Amniotic epithelial cell (primary cell): Measurements from ENCODE around the gene GLIS1.

Experiments used
- DNase-seq: peaks from one replicate; pipeline ENCODE4 v3.0.0-alpha.2; 2010; ENCODE audit warnings: low read depth

GLIS1 gene

GRCh38 chr1:53508991-53509666 is 229.8 kb downstream of the GLIS1 start:
- peak; percentile 84 for DNase-seq

GRCh38 chr1:53508056-53508990 is 230.6 kb downstream of the GLIS1 start:
- DNase-seq = no peak

GRCh38 chr1:53507116-53507820 is 231.7 kb downstream of the GLIS1 start:
- no peak for DNase-seq

GRCh38 chr1:53506355-53507050 is 232.5 kb downstream of the GLIS1 start:
- no peak for DNase-seq

GRCh38 chr1:53505891-53506290 is 233.1 kb downstream of the GLIS1 start:
- DNase-seq = no peak

- no peak for DNase-seq
Measured at GRCh38 chr1:53505401-53505800, 233.6 kb downstream of the GLIS1 start.

- DNase-seq = no peak
Measured at GRCh38 chr1:53504901-53505300, 234.1 kb downstream of the GLIS1 start.

- no peak for DNase-seq
Measured at GRCh38 chr1:53503433-53504217, 235.3 kb downstream of the GLIS1 start.

- no peak for DNase-seq
Measured at GRCh38 chr1:53502641-53503432, 236.1 kb downstream of the GLIS1 start.

- DNase-seq = no peak
Measured at GRCh38 chr1:53501065-53502005, 237.6 kb downstream of the GLIS1 start.

- peak; percentile 32 for DNase-seq
Measured at GRCh38 chr1:53500204-53501064, 238.5 kb downstream of the GLIS1 start.

- no peak for DNase-seq
Measured at GRCh38 chr1:53499257-53500203, 239.4 kb downstream of the GLIS1 start.

GRCh38 chr1:53498555-53499131 is 240.3 kb downstream of the GLIS1 start:
- peak; percentile 67 for DNase-seq

- DNase-seq = peak; percentile 22
Measured at GRCh38 chr1:53495633-53496345, 243.2 kb downstream of the GLIS1 start.

GRCh38 chr1:53490351-53490750 is 248.6 kb downstream of the GLIS1 start:
- DNase-seq = no peak
